Ascending aorta (tissue), 2 donors: Measurements from ENCODE around the gene RNF224. TPM values are rescaled to one million over a fixed set of nuclear protein-coding genes. Genes with fewer than 3 reads are reported as not detected.
"Not testable (repeated sequence)": the region's sequence is repeated elsewhere in the genome, so short reads cannot be mapped to it uniquely, and the experiment has no call there.

ENCODE experiments used
- DNase-seq, 2 donors: peaks; one replicate each; pipeline ENCODE4 v3.0.0-alpha.2; 2019; ENCODE audit warnings: low spot score in 2 of 2
- H3K27ac ChIP-seq, 2 donors: fragments of 200-600 bp; sonication (generic); one replicate each; pipeline ENCODE4 v1.5.1; 2016 to 2017; ENCODE audit warnings: mild to moderate bottlenecking in 1 of 2
- H3K27me3 ChIP-seq: fragments of 200-600 bp; sonication (generic); one replicate; pipeline ENCODE4 v1.5.1; 2017
- H3K36me3 ChIP-seq, 2 donors: fragments of 200-600 bp; sonication (generic); one replicate each; pipeline ENCODE4 v1.5.1; 2016
- H3K4me1 ChIP-seq, 2 donors: fragments of 200-600 bp; sonication (generic); one replicate each; pipeline ENCODE4 v1.5.1; 2016 to 2017; ENCODE audit warnings: mild to moderate bottlenecking in 1 of 2
- H3K4me3 ChIP-seq, 2 donors: fragments of 200-600 bp; sonication (generic); one replicate each; pipeline ENCODE4 v1.5.1; 2016 to 2017; ENCODE audit warnings: mild to moderate bottlenecking in 1 of 2
- H3K9me3 ChIP-seq, 2 donors: fragments of 200-600 bp; sonication (generic); one replicate each; pipeline ENCODE4 v1.5.1; 2016
- CTCF ChIP-seq, 3 experiments: fragments of 200-600 bp in 2 of 3; fragments of 450-650 bp in 1 of 3; sonication (generic) in 2 of 3; IDR thresholded peaks; one replicate each; pipeline ENCODE4 v1.5.1; 2016 to 2019; ENCODE audit warnings: antibody characterized with exemption in 3 of 3, mild to moderate bottlenecking in 1 of 3, moderate library complexity in 1 of 3
- intact Hi-C: fragments of 100-400 bp; cut with DNase I; formaldehyde crosslinking; loops from one replicate; pipeline ENCODE4 v1.15.1; 2023
- total RNA-seq: library from RNA; depleted of rRNA; stranded (reverse); fragments of >200 nt; gene quantifications from one replicate; pipeline ENCODE4 v1.1.0, GENCODE V29; 2016

The RNF224 gene
- total RNA-seq, 1 donor from 2014 or later = not detected

- H3K4me1 ChIP-seq = peaks cover 10 to 20% of the 10 kb centered on the region in 2 donors
- H3K27ac ChIP-seq = no peak overlapping the region
- H3K36me3 ChIP-seq = peaks cover 5 to 21% of the 10 kb centered on the region in 2 donors
- H3K27me3 ChIP-seq = no peaks in the 10 kb centered on the region
- peak overlapping the region; percentile 88 to 98 for H3K4me3 ChIP-seq
- no peak for TF ChIP-seq CTCF (IDR thresholded peaks at IDR 0.05)
- no peak for DNase-seq
- no peaks in the 10 kb centered on the region for H3K9me3 ChIP-seq
- intact Hi-C loops = no loop called here
Observed at GRCh38 chr9:137256362-137256761, 29.1 kb downstream of the RNF224 start.

- intact Hi-C loops = no loop called here
- no peak for TF ChIP-seq CTCF (IDR thresholded peaks at IDR 0.05)
Observed at GRCh38 chr9:137256856-137257255, 29.6 kb downstream of the RNF224 start.

GRCh38 chr9:137262173-137262908 is 35.0 kb downstream of the RNF224 start:
- H3K4me1 ChIP-seq, H3K9me3 ChIP-seq, DNase-seq, intact Hi-C loops, H3K4me3 ChIP-seq, H3K27me3 ChIP-seq, H3K27ac ChIP-seq: not testable (repeated sequence)
- H3K36me3 ChIP-seq = peaks cover 29 to 57% of the 10 kb centered on the region in 2 donors
- TF ChIP-seq CTCF (IDR thresholded peaks at IDR 0.05) = peak in 1 of 3 experiments; percentile 53

More at GRCh38 chr9:137256856-137257255, 29.6 kb downstream of the RNF224 start:
- H3K27ac ChIP-seq = no peak overlapping the region
- H3K4me1 ChIP-seq = peaks cover 10 to 20% of the 10 kb centered on the region in 2 donors
- H3K9me3 ChIP-seq = no peaks in the 10 kb centered on the region
- peaks cover 5 to 21% of the 10 kb centered on the region in 2 donors for H3K36me3 ChIP-seq
- H3K4me3 ChIP-seq = peak overlapping the region in 1 of 2 donors; percentile 98
- DNase-seq = no peak
- H3K27me3 ChIP-seq = no peaks in the 10 kb centered on the region

- H3K36me3 ChIP-seq = peaks cover 29 to 61% of the 10 kb centered on the region in 2 donors
- no peak for TF ChIP-seq CTCF (IDR thresholded peaks at IDR 0.05)
- no peaks in the 10 kb centered on the region for H3K27me3 ChIP-seq
Observed at GRCh38 chr9:137262909-137263285, 35.6 kb downstream of the RNF224 start.

GRCh38 chr9:137263506-137263905 is 36.2 kb downstream of the RNF224 start:
- peaks cover 1 to 2% of the 10 kb centered on the region in 2 donors for H3K4me1 ChIP-seq
- DNase-seq = no peak
- H3K9me3 ChIP-seq = no peaks in the 10 kb centered on the region
- no peak overlapping the region for H3K27ac ChIP-seq
- no peaks in the 10 kb centered on the region for H3K27me3 ChIP-seq
- no peak overlapping the region for H3K4me3 ChIP-seq
- H3K36me3 ChIP-seq = peaks cover 29 to 58% of the 10 kb centered on the region in 2 donors
- no peak for TF ChIP-seq CTCF (IDR thresholded peaks at IDR 0.05)
- intact Hi-C loops = no loop called here

More at GRCh38 chr9:137262909-137263285, 35.6 kb downstream of the RNF224 start:
- Histone ChIP-seq H3K27ac (no peak overlapping the region), H3K9me3 (no peaks in the 10 kb centered on the region), H3K4me3 (no peak overlapping the region), H3K4me1 (no peaks in the 10 kb centered on the region)
- intact Hi-C loops = no loop called here
- no peak for DNase-seq
